ENCODE data around the gene ADO. TPM values are rescaled to one million over a fixed set of nuclear protein-coding genes. Genes with fewer than 3 reads are reported as not detected.

ADO gene
- total and polyA plus RNA-seq, 8 donors: 1.8 to 25.4 (median 12.7) TPM

DNA sequence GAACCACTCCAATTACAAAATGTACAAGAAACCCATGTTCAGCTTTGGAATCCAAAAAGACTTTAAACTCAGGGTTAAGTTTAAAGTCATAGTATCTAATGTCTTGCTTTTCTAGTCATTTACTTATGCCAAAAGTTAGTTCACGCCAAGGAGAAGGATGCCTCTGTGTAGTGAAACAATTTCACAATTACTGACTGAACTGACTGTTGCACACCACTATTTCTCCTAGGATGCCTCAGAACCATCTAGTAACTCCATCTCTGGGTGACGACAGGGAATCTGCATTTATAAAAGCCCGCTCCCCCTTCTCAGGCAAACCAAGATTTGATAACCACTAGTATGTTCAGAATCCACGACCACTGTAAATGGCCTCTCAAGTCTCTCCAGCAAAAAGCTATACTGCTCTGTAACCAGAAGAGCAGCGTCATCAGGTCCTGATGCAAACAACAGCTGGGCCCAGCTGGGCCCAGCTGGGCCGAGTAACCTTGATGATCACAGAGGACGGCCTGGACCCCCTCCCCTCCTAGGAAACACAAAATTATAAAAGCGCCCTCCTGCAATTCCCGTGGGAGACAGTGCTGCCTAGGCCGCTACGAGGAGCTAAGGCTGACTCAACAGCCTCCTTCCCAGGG, 680 bp upstream of the ADO start:
- Histone ChIP-seq H3K4me3 (peak overlapping the region; percentile 88 to 97 (median 92)), H3K9me3 (no peaks in the 10 kb centered on the region), H3K27me3 (peaks cover 0 to 8% (median 0%) of the 10 kb centered on the region in 3 donors), H3K4me1 (peaks cover 20 to 41% (median 31%) of the 10 kb centered on the region in 4 donors), H3K36me3 (peaks cover 0 to 3% (median 0%) of the 10 kb centered on the region in 4 donors), H3K27ac (peak overlapping the region; percentile 90 to 98 (median 97))
- intact Hi-C loops (cut with DNase I; ENCODE audit: low total_unique reads): no loop called here
- TF ChIP-seq POLR2AphosphoS5 (IDR thresholded peaks at IDR 0.05) (no peak), EP300 (IDR thresholded peaks at IDR 0.05) (no peak), POLR2A (IDR thresholded peaks at IDR 0.05) (no peak)
- TF ChIP-seq, protein P1, sequence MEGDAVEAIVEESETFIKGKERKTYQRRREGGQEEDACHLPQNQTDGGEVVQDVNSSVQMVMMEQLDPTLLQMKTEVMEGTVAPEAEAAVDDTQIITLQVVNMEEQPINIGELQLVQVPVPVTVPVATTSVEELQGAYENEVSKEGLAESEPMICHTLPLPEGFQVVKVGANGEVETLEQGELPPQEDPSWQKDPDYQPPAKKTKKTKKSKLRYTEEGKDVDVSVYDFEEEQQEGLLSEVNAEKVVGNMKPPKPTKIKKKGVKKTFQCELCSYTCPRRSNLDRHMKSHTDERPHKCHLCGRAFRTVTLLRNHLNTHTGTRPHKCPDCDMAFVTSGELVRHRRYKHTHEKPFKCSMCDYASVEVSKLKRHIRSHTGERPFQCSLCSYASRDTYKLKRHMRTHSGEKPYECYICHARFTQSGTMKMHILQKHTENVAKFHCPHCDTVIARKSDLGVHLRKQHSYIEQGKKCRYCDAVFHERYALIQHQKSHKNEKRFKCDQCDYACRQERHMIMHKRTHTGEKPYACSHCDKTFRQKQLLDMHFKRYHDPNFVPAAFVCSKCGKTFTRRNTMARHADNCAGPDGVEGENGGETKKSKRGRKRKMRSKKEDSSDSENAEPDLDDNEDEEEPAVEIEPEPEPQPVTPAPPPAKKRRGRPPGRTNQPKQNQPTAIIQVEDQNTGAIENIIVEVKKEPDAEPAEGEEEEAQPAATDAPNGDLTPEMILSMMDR (IDR thresholded peaks at IDR 0.05): no peak
- DNase-seq: no peak
- WGBS, 5 donors: 28 to 40% (median 38%) methylated on average over 11 of the region's 11 CpGs

DNA sequence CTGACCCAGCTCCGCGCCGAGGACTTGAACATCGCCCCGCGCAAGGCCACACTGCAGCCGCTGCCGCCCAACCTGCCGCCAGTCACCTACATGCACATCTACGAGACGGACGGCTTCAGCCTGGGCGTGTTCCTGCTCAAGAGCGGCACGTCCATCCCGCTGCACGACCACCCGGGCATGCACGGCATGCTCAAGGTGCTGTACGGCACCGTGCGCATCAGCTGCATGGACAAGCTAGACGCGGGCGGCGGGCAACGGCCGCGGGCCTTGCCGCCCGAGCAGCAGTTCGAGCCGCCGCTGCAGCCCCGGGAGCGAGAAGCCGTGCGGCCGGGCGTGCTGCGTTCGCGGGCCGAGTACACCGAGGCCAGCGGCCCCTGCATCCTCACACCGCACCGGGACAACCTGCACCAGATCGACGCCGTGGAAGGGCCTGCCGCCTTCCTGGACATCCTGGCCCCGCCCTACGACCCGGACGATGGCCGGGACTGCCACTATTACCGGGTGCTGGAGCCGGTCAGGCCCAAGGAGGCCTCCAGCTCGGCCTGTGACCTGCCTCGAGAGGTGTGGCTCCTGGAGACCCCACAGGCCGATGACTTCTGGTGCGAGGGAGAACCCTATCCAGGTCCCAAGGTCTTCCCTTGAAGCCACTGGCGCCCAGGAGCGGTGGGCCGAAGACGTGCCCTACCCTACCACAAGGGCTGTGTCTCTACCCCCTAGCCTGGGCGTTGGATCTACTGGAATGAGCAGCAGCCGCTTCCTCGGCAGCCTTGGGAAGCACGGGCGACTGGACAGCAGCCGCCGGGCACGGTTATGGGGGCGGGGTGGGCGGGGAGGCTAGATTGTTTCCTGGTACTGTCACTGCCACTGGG, 945 bp downstream of the ADO start:
- TF ChIP-seq POLR2AphosphoS5 (IDR thresholded peaks at IDR 0.05) (no peak), POLR2A (IDR thresholded peaks at IDR 0.05) (no peak), EP300 (IDR thresholded peaks at IDR 0.05) (no peak)
- TF ChIP-seq, protein P1 (IDR thresholded peaks at IDR 0.05): no peak
- peak overlapping the region; percentile 88 to 97 (median 92) for H3K4me3 ChIP-seq
- WGBS, 5 donors: 2 to 4% (median 2%) methylated on average over 19 to 77 of the region's 77 CpGs
- H3K9me3 ChIP-seq: no peaks in the 10 kb centered on the region
- peaks cover 0 to 2% (median 0%) of the 10 kb centered on the region in 3 donors for H3K27me3 ChIP-seq
- peak in 1 of 2 donors; percentile 60 for DNase-seq
- H3K4me1 ChIP-seq: peaks cover 20 to 49% (median 31%) of the 10 kb centered on the region in 4 donors
- intact Hi-C loops (cut with DNase I; ENCODE audit: low total_unique reads): no loop called here
- peaks cover 0 to 7% (median 0%) of the 10 kb centered on the region in 4 donors for H3K36me3 ChIP-seq
- H3K27ac ChIP-seq: peak overlapping the region; percentile 90 to 98 (median 97)

DNA sequence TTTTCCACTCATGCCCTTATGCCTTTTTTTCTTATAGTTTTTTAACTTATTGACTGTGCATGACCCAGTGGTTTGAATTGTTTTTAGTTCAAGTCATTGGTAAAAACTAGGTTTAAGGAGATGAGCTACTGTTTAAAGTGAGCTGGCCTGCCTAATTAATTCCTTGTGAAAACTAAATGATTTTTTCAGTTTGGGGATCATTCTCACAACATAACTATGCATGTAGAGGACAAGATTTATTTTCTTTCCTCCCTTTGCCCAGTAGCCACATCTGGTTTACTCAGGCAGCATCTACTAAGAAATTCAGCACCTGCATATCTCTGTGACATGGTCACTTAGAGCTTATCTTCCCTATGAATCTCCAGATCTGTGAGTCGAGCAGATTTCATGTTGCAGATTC, 1.7 kb downstream of the ADO start:
- Histone ChIP-seq H3K36me3 (peaks cover 0 to 7% (median 0%) of the 10 kb centered on the region in 4 donors), H3K27me3 (no peaks in the 10 kb centered on the region), H3K27ac (peak overlapping the region in 1 of 5 donors; percentile 97), H3K4me3 (peak overlapping the region; percentile 88 to 97 (median 92)), H3K9me3 (no peaks in the 10 kb centered on the region), H3K4me1 (peaks cover 20 to 49% (median 31%) of the 10 kb centered on the region in 4 donors)
- no peak for TF ChIP-seq POLR2A (IDR thresholded peaks at IDR 0.05)
- TF ChIP-seq, protein P1 (IDR thresholded peaks at IDR 0.05): no peak
- TF ChIP-seq EP300 (IDR thresholded peaks at IDR 0.05): no peak
- no peak for TF ChIP-seq POLR2AphosphoS5 (IDR thresholded peaks at IDR 0.05)
- intact Hi-C loops (cut with DNase I; ENCODE audit: low total_unique reads): no loop called here
- no peak for DNase-seq
- WGBS, 5 donors: 6 to 23% (median 12%) methylated on average over 1 of the region's 1 CpG

DNA sequence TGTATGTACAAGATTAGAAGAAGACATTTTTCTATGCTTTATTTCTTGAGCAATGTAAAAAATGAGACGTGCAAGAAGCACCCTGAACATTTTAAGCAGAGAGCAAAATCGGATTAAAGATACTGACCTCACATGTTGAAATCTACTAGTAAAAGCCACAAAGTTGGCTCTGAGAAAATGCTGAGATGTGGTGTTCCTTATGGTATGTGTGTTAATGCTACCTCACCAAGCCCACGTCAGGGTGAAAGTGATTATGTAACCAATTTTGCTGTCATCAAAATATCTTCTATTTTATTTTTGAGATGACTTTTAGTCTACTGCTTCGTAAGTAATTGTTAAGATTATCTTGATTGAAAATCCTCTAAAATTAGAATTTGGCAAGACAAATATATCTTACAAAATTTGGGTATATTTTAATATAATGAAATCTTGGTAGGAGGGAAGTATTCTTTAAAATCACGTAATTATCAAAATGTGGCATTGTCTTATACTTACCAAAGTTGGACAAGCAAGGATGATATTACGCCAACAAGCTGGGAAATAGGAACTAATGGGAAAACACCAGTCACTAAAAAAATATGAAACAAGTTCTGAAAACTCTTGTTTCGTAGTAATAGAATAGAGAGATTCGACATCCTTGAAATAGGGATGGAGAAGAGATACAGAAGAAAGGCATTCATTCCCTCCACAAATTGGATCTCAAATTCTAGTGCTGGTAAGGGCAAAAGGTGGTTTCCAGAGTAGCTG, 5.8 kb downstream of the ADO start:
- Histone ChIP-seq H3K36me3 (peaks cover 0 to 7% (median 0%) of the 10 kb centered on the region in 4 donors), H3K27ac (no peak overlapping the region), H3K9me3 (no peaks in the 10 kb centered on the region), H3K4me3 (no peak overlapping the region), H3K4me1 (peaks cover 26 to 57% (median 35%) of the 10 kb centered on the region in 4 donors), H3K27me3 (peaks cover 5 to 27% (median 22%) of the 10 kb centered on the region in 3 donors)
- TF ChIP-seq, protein P1 (IDR thresholded peaks at IDR 0.05): no peak
- no peak for TF ChIP-seq EP300 (IDR thresholded peaks at IDR 0.05)
- no peak for TF ChIP-seq POLR2AphosphoS5 (IDR thresholded peaks at IDR 0.05)
- no peak for TF ChIP-seq POLR2A (IDR thresholded peaks at IDR 0.05)
- 91 to 94% (median 93%) methylated on average over 8 of the region's 8 CpGs for WGBS, 5 donors
- DNase-seq: no peak
- intact Hi-C loops (cut with DNase I; ENCODE audit: low total_unique reads): loop anchor here (10.0 kb wide), 1 partner anchor 216 kb away; no protein-coding TSS in a partner anchor

Data from stomach (tissue), 9 donors.